ENCODE measurements around the gene PPP1R16B. TPM values are rescaled to one million over a fixed set of nuclear protein-coding genes. Genes with fewer than 3 reads are reported as not detected.

The PPP1R16B gene
- total RNA-seq, 6 donors from 2014 or later, result 7.4 to 16.8 (median 8.8) TPM

- H3K36me3 ChIP-seq, result no peaks in the 10 kb centered on the region
- WGBS, 2 donors, result 83 to 86% methylated on average over 4 of the region's 4 CpGs
- peaks cover 16 to 28% (median 23%) of the 10 kb centered on the region in 4 donors for H3K4me1 ChIP-seq
- TF ChIP-seq CTCF (IDR thresholded peaks at IDR 0.05), result no peak
- no peak for TF ChIP-seq EP300 (IDR thresholded peaks at IDR 0.05)
- TF ChIP-seq POLR2AphosphoS5 (IDR thresholded peaks at IDR 0.05), result no peak
- no peak for TF ChIP-seq POLR2A (IDR thresholded peaks at IDR 0.05)
- H3K4me3 ChIP-seq, result no peak overlapping the region
- no peaks in the 10 kb centered on the region for H3K27me3 ChIP-seq
- H3K9me3 ChIP-seq, result no peaks in the 10 kb centered on the region
- peak overlapping the region in 2 of 4 donors; percentile 30 to 49 for H3K27ac ChIP-seq
- DNase-seq, result no peak
- ATAC-seq (ENCODE audit: low FRiP score in 2 of 2), result no peak
Observed at GRCh38 chr20:38867062-38867359, 61.5 kb downstream of the PPP1R16B start.

GRCh38 chr20:38870733-38871559, 65.4 kb downstream of the PPP1R16B start:
- H3K4me1 ChIP-seq, result peaks cover 40 to 57% (median 56%) of the 10 kb centered on the region in 4 donors
- WGBS, 2 donors, result 28 to 52% methylated on average over 4 to 12 of the region's 12 CpGs
- peak in 1 of 2 donors; percentile 61 for DNase-seq

GRCh38 chr20:38871560-38871953, 66.1 kb downstream of the PPP1R16B start:
- peaks cover 46 to 60% (median 58%) of the 10 kb centered on the region in 4 donors for H3K4me1 ChIP-seq
- no peak for DNase-seq
- no peak for TF ChIP-seq EP300 (IDR thresholded peaks at IDR 0.05)
- no peak for TF ChIP-seq CTCF (IDR thresholded peaks at IDR 0.05)
- TF ChIP-seq POLR2AphosphoS5 (IDR thresholded peaks at IDR 0.05), result no peak
- no peak for TF ChIP-seq POLR2A (IDR thresholded peaks at IDR 0.05)
- H3K36me3 ChIP-seq, result no peaks in the 10 kb centered on the region
- H3K27ac ChIP-seq, result peak overlapping the region in 3 of 4 donors; percentile 76 to 81 (median 79)
- 32 to 38% methylated on average over 3 of the region's 3 CpGs for WGBS, 2 donors
- H3K27me3 ChIP-seq, result no peaks in the 10 kb centered on the region
- no peak for ATAC-seq (ENCODE audit: low FRiP score in 2 of 2)
- H3K9me3 ChIP-seq, result no peaks in the 10 kb centered on the region
- no peak overlapping the region for H3K4me3 ChIP-seq

More at GRCh38 chr20:38870733-38871559, 65.4 kb downstream of the PPP1R16B start:
- no peaks in the 10 kb centered on the region for H3K9me3 ChIP-seq
- H3K27ac ChIP-seq, result peak overlapping the region in 3 of 4 donors; percentile 57 to 76 (median 58)
- TF ChIP-seq EP300 (IDR thresholded peaks at IDR 0.05) (peak in 1 of 4 donors; percentile 57), CTCF (IDR thresholded peaks at IDR 0.05) (no peak)
- no peak for ATAC-seq (ENCODE audit: low FRiP score in 2 of 2)
- no peak overlapping the region for H3K4me3 ChIP-seq
- no peaks in the 10 kb centered on the region for H3K27me3 ChIP-seq
- no peaks in the 10 kb centered on the region for H3K36me3 ChIP-seq

GRCh38 chr20:38872036-38872435, 66.5 kb downstream of the PPP1R16B start:
- TF ChIP-seq POLR2AphosphoS5 (IDR thresholded peaks at IDR 0.05) (no peak), CTCF (IDR thresholded peaks at IDR 0.05) (no peak), EP300 (IDR thresholded peaks at IDR 0.05) (no peak), POLR2A (IDR thresholded peaks at IDR 0.05) (no peak)
- WGBS, 2 donors, result 63 to 71% methylated on average over 6 to 7 of the region's 7 CpGs
- Histone ChIP-seq H3K9me3 (no peaks in the 10 kb centered on the region), H3K27ac (peak overlapping the region; percentile 30 to 81 (median 78)), H3K27me3 (no peaks in the 10 kb centered on the region), H3K36me3 (no peaks in the 10 kb centered on the region), H3K4me1 (peaks cover 49 to 62% (median 59%) of the 10 kb centered on the region in 4 donors), H3K4me3 (no peak overlapping the region)
- DNase-seq, result no peak
- ATAC-seq (ENCODE audit: low FRiP score in 2 of 2), result no peak

Data from upper lobe of left lung (tissue), 6 donors.